Stimulated activated CD4-positive, alpha-beta T cell treated with anti-CD3 and anti-CD28 coated beads, Interleukin-15, amount 100 ng/mL, for 1 hour (primary cell): Measurements from ENCODE around the gene SLC29A1.

ENCODE experiments used
- DNase-seq, 2 donors: peaks; one replicate each; pipeline ENCODE4 v3.0.0-alpha.2; 2020; ENCODE audit warnings: low read depth in 1 of 2, low spot score in 1 of 2

SLC29A1 gene

DNA sequence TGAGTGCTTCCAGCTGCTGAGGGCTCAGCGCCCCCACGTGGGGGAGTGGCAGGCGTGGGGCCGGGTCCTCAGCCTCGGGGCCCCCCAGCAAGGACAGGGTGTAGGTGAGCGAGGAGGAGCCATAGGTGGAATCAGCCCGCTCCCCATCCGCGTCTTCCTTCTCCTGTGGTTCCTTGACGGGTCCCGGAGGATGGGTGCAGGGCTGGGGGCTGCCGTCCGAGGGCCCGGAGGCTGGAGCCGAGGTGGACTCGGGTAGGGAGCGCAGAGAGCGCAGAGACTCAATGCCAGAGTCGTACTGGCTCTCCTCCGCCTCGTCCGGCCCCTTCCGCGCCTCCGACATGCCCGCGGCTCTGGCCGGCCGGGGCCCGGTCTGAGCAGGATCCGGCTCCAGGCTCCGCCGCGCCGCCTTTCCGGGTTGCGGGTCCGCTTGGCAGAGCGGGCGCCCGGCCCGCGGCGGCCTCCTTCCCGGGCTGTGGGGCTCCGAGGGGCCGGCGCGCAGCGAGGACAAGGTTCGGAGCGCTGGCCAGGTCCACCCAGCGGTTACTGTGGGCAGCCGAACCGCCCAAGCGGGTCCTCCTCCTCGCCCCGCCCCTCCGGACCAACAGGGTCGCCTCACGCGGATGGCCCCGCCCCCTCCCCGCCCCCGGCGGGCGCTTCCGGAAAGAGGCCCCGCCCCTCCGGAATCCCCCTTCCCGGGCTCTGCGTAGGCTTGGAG lies 41.8 kb downstream of the SLC29A1 start, which contains the start of gene NFKBIE:
TSS of gene NFKBIE (minus strand) at position 545 of the 715 bp plus-strand sequence. CDS start at position 340, 205 bp downstream.
- peak; percentile 93 to 97 for DNase-seq

DNA sequence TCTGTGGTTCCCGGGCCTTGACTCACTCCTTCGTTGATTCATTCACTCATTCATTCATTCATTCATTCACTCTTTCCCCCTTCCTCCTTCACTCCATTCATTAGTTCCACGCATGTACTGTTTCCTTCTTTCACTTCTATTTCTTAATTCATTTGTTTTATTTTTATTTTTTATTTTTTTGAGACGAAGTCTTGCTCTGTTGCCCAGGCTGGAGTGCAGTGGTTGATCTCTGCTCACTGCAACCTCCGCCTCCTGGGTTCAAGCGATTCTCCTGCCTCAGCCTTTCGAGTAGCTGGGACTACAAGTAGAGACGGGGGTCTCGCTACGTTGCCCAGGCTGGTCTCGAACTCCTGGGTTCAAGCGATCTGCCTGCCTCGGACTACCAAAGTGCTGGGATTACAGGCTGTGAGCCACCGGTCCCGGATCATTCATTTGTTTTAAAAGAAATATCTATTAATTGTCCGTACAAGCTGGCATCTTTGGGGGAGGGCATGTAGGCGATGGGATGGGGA lies 42.4 kb downstream of the SLC29A1 start:
- no peak for DNase-seq

DNA sequence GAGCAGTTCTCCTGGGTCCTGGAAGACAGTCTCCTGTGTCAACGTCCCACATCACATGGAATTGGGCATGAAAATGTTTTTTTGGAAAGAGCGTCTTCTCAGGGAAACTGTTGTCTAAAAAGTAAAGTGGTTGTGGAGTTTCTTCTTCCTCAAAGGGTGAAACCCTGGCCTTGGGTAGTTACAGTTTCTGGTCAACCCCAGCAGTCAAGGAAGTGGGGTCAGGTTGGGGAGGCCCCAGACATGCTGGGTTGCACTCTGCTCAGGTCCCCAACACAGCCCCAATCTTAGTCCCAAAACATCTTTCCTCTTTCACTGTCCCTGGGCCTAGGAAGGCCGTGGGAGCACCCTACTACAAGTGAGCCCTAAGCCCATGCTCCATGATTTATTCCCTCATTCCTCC lies 43.0 kb downstream of the SLC29A1 start:
- no peak for DNase-seq

DNA sequence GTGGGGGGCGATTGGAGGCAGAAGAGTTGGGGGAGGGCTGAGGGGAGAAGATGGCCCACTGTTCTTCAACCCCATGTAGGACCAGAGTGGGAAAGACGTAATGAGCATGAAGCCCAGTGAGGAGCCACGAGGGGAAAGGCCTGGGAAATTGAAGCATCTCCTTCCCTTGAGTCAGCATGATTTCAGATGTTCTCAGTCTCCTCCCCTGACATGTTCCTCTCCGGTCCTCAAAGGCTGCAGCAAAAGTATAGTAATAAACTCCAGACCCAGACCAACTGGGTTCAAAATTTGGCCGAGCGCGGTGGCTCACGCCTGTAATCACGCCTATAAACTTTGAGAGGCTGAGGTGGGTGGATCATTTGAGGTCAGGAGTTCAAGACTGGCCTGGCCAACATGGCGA lies 43.9 kb downstream of the SLC29A1 start:
- DNase-seq, result no peak

DNA sequence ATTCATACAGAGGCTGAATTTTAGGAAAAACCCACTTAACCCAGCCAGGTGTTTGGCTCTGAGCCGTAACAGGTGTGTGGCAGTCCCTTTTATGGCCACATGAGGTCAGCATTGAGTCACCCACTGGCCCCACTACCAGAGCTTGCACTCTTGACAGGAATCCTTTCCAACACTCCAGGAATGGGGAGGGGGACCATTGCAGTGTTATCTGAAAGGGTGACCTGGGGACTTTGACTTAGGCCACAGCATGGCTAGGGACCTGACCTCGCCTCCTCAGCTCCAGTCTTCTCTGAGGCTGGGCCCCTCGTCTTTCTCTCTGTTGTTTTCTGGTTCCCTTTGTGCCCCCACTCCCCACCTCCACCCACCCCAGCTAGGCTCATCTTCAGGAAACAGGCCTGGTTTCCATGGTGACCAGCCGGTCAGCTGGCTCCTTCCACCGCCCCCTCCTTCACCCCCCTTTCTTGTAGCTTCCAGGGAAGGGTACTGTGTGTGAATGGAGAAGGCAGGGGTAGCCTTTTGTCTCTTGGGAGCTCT lies 44.8 kb downstream of the SLC29A1 start:
- peak in 1 of 2 donors; percentile 40 for DNase-seq

DNA sequence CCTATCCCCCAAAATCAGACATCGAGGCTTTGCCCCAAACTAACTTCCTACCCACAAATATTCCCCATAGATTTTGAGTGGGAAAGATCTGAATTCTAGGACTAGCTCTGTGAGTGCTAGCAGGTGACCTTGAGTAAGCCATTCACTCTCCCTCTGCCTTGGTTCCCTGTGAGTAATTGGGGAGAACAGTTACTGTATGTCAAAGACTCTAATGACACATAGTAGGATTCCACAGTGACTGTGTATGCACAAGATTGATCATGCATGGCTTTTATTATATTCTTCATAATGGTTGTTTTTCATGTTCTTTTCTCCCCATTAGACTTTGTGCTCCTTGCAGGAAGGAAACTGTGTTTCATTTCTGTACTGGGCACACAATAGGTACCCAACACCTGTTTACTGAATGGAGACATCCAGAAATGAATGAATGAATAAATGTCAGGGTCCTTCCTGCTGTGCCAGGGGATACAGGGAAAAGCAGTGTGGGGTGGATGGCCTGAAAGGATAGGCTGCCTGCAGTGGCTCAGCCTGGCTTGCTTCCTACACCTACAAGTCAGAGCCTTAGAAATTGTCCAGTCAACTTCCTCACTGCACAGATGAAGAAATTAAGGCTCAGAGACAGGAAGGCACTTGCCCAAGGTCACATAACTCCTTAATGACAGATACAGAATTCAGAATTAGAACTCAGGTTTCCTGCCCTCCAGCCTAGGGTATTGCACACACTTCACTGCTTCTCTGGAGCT lies 46.0 kb downstream of the SLC29A1 start:
- DNase-seq, result no peak

DNA sequence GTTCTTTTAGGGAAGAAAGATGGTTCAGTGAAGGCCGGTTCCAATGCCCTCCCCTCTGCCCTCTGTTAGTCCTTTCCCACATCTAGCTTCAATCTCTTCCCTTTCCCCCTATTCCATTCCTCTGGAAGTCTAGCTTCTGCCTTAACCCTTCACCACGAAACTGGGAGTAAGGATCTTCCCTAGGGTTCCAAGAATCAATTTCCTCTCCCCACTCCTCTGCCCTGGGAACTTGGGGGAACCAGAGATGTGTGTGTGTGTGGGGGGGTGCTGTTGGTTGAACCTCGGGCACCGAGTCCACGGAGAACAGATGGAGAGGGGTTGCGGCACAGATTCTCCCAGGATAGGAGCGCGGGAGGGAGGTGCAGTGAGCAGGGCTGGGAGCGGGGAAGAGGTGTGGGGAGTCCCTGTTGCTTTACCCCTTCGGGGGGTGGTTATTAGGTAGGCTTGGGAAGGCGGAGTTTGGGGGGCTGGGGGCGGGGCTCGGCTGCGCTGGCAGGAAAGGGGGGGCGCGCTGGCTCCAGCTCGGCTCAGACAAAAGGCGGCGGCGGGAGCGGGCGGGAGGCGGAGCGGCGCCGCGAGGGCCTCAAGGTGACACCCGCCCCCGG lies 46.6 kb downstream of the SLC29A1 start, which contains the start of gene TMEM151B:
TSS of gene TMEM151B (plus strand) at position 530 of the 605 bp plus-strand sequence. CDS start 293 bp downstream, outside the sequence.
- DNase-seq, result no peak

DNA sequence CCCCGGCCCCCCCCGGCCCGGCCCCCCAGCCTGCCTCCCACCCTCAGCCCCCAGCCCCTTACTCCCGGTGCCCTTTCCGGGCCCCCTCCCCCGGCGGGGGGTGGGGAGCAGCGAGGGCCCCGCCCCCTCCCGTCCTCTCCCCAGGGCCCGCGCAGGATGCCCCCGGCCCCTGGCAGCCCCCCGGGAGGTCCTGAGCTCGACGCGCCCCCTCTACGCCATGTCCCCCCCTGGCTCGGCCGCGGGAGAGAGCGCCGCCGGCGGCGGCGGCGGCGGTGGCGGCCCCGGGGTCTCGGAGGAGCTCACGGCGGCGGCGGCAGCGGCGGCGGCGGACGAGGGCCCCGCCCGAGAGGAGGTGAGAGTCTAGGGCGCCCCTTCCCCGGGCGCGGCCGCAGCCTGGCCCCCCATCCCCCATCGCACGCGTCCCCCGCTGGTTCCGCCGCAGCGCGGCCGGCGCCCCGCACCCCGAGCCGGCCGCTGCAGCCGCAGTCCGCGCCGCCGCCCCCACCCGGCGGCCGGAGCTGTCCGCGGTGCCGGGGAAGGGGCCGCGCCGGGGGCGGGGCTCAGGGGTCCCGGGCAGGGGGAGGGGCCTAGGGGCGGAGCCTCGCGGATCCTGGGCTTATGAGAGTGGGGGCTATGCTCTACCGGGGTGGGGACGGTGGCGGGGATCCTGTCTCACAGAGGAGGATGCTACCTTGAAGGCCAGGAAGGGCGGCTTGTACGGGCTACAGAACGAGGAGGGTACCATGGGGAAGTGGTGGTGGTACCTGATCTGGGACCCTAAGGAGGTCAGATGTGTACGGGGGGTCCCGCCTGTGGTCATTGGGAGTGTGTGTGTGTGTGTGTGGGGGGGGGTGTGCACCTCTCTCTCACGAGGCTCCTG lies 47.4 kb downstream of the SLC29A1 start:
- DNase-seq, result no peak

DNA sequence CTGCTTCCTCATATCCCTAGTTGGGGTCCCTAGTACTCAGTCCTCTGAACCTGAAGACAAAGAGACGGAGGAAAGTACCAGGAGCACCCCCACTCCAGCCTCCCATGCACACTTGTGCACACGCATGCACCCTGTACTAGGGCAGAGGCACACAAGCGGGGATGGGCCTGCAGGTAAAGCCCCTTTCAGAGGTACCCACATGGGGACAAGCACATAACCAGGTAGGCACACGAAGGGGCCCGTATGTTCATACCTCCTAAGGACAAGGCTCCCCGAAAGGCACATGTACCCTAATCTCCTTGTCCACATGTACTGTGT lies 48.0 kb downstream of the SLC29A1 start:
- no peak for DNase-seq

DNA sequence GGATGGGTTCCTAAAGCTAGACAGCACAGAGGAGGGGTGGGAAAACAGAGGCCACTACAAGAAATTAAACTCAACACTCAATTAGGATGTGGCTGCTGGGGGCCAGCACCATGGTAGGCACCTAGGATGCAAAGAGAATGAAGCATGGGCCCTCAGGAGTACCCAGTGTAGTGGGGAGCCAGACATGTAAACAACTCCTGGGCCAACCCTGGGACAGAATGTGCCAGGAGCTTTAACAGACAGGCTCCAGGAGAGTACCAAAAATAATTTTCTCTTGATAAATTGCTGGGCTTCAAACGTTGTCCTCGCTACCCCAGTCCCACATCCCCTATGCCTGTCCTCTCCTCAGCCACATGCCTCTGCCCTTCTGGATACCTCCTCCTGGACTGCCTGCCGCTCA lies 48.5 kb downstream of the SLC29A1 start:
- no peak for DNase-seq

DNA sequence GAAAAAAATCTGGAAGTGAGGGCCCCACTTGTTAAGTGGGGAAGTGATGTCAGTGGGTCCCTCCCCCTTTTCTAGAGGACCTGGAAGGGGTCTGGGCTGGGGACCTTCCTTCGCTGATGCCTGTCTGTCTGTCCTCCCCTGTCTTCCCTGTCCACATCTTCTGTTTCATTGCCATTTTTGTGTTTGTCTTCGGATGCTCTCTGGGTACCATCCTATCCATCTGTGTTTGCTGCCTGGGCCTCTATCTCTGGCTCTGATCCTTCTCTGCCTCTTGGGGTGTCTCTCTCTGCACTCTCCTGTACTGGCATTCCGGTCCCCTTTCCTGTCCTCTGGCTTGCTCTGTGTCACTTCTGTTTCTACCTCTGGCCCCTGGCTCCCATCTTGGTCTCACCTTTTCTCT lies 49.1 kb downstream of the SLC29A1 start:
- DNase-seq, result no peak

DNA sequence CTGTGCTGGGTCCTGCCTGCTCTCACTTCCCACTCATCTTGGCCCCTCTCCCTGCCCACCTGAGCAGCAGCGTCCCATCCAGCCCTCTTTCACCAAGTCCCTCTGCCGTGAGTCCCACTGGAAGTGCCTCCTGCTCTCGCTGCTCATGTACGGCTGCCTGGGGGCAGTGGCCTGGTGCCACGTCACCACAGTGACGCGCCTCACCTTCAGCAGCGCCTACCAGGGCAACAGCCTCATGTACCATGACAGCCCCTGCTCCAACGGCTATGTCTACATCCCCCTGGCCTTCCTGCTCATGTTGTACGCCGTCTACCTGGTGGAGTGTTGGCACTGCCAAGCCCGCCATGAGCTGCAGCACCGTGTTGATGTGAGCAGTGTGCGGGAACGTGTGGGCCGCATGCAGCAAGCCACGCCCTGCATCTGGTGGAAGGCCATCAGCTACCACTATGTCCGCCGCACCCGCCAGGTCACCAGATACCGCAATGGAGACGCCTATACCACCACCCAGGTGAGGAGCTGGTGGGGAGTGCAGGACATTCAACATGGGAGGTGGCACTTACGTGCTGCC lies 49.7 kb downstream of the SLC29A1 start:
- DNase-seq, result no peak

DNA sequence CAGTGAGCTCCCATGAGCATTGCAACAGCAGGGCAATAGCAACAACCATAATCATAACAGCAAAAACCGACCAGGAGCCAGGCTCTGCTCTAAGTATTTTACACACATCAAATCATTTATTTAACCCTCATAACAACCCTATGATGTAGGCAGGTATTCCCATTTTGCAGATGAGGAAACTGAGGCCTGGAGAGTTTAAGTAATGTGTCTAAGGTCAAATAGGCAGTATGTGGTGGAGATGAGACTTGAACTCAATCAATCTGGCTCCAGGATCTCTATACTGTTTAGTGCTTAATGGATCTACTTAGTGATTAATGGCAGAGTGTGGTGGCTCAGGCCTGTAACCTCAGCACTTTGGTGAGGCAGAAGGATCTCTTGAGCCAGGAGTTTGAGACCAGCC lies 50.2 kb downstream of the SLC29A1 start:
- no peak for DNase-seq

DNA sequence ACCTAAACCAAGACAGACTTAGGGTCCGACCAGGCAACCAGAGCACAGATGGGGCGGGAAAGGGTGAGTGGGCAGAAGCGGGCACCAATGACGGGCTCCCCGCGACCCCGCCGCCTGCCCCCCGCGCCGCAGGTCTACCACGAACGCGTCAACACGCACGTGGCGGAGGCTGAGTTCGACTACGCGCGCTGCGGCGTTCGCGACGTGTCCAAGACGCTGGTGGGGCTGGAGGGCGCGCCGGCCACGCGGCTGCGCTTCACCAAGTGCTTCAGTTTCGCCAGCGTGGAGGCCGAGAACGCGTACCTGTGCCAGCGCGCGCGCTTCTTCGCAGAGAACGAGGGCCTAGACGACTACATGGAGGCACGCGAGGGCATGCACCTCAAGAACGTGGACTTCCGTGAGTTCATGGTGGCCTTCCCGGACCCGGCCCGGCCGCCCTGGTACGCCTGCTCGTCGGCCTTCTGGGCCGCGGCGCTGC lies 51.9 kb downstream of the SLC29A1 start:
- no peak for DNase-seq

DNA sequence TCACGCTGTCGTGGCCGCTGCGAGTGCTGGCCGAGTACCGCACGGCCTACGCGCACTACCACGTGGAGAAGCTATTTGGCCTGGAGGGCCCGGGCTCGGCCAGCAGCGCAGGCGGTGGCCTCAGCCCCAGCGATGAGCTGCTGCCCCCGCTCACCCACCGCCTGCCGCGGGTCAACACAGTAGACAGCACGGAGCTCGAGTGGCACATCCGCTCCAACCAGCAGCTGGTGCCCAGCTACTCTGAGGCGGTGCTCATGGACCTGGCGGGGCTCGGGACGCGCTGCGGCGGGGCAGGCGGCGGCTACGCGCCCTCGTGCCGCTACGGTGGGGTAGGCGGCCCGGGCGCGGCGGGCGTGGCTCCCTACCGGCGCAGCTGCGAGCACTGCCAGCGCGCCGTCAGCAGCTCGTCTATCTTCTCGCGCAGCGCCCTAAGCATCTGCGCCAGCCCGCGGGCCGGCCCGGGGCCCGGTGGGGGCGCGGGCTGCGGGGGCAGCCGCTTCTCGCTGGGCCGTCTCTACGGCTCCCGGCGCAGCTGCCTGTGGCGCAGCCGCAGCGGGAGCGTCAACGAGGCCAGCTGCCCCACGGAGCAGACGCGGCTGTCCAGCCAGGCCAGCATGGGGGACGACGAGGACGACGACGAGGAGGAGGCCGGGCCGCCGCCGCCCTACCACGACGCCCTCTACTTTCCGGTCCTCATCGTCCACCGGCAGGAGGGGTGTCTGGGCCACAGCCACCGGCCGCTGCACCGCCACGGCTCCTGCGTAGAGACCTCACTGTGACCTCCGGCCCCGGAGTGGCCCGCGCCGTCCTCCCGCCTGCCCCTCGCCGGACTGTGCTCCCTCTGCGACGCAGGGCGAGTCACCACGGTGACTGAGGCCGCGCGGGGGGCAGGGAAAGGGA lies 52.6 kb downstream of the SLC29A1 start:
- no peak for DNase-seq

DNA sequence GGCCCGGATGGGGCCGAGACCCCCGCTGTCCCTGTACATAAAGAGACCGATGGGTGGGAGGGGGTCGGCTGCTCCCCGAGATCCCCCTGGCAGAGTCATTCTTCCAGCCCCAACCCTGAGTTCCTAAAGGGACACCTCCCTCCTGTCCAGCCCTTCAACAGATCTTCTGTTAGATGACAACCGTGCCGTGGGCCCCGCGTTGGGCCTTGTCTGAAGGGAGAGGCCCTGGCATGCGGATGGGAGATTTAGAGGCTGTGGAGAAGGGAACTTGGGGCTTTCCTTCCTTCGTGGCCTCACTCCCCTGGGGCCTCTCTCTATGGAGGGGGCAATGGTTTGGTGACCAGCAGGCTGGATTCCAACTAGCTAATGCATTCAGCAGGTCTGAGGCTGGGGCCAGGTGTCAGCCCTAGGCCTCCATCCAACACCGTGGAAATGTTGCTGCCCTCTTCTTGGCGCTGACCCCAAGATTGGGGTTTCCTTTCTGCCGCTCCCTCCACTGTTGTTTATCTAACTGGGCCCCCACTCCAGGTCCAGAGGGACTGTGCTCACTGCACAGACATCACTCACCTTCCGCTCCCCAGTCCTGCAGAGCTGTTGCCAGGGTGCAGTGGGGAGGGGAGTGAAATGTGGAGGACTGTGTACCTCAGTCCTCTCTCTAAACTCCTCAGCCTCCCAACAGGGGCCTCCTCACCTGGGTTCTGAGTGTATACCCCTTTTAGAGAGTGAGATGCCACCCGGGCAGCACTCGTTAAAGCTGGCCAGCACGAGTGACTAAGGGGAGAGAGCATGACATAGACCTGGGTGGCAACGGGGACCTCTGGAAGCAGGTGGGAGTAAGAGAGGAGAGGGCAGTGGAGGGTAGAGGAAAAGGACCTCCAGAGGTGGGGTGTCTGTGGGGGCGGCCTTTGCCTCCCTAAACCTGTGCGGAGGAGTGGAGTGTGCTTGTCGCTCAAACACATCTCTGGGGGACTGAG lies 53.6 kb downstream of the SLC29A1 start:
- no peak for DNase-seq

DNA sequence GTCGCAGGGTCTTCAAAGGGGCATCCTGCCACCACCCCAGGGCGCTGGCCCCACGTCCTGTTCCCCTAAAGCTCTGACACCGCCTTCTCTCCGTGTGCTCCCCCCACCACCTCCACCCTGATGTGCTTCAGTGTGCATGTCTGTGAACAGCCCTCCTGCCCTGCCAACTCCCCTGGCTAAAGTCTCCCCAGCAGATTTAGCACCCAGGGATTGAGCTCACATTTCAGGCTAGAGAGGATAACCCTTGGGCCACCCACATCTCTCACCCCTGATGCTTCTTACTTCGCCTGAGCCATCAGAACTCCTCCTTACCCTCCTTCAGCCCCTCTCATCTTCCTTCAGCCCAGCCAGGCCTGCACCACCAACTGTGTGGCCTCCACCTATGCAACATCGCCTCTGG lies 54.4 kb downstream of the SLC29A1 start:
- DNase-seq, result no peak

DNA sequence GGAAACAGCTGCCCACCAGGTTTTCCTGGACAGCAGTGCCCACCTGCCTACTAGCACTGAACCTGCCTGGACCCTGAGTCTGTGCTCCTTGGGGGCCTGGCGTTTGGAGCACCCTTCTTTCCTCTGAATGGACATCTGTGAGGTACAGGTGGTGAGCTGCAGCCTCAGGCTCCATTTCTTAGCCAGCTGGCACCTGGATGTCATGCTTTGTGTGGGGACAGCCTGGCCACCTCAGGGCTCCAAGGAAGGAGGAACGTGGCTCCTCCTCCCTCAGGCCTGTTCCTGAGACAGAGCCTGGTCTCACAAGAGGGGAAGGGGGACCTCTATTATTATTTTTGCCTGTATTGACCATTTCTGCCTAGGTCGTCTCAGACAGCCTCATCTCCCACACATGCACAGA lies 54.9 kb downstream of the SLC29A1 start:
- DNase-seq, result no peak
